Measurements from ENCODE around the gene DMD.

DMD gene

GRCh38 chrX:33001107-33001506 is 210.2 kb downstream of the DMD start:
- DNase-seq (ENCODE audit: low read depth): peak; percentile 15
- no peak for TF ChIP-seq CTCF (IDR thresholded peaks at IDR 0.05; ENCODE audit: insufficient read depth, low read depth, low read length, missing control alignments)

DNA sequence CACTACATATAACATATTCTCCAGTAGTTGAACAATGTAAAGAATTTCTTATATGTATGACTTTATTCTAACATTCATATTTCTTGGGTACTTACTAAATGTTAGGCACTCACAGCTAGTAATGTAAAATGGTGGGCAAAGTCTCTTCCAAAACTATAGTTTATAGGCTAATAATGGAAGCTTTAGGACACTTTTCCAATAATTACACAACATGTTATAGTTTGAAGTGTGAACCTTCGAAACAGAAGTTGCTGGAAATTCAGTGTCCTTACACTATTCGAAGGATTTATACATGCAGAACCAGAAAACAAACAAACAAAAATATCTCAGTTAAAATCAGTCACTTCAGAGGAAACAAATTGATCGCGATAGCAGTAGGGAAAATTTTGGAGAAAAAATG is 212.6 kb downstream of the DMD start:
- no peak for TF ChIP-seq CTCF (IDR thresholded peaks at IDR 0.05; ENCODE audit: insufficient read depth, low read depth, low read length, missing control alignments)
- H3K4me3 ChIP-seq (ENCODE audit: low read length): no peak overlapping the region
- no peak for DNase-seq (ENCODE audit: low read depth)

More at GRCh38 chrX:33001107-33001506, 210.2 kb downstream of the DMD start:
- H3K4me3 ChIP-seq (ENCODE audit: low read length): no peak overlapping the region

DNA sequence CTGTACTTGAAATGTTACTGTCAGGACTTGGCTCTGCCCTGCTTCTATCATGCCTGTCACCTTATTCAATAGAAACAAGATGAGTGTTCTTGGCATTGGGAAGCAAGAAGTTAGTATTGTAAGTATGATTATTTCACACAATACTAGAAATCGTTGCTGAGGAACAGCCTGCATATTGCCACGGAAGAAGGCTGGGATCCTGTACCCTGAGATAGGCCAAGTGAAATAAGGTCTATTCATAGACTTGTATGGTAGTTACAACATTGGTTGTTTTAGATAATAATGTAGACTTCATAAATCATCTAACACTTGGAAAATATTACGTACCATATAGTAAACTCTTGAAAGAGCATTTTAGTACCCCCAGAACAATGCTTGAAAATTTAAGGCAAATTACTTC is 215.9 kb downstream of the DMD start:
- DNase-seq (ENCODE audit: low read depth): no peak
- H3K4me3 ChIP-seq (ENCODE audit: low read length): no peak overlapping the region
- TF ChIP-seq CTCF (IDR thresholded peaks at IDR 0.05; ENCODE audit: insufficient read depth, low read depth, low read length, missing control alignments): no peak

DNA sequence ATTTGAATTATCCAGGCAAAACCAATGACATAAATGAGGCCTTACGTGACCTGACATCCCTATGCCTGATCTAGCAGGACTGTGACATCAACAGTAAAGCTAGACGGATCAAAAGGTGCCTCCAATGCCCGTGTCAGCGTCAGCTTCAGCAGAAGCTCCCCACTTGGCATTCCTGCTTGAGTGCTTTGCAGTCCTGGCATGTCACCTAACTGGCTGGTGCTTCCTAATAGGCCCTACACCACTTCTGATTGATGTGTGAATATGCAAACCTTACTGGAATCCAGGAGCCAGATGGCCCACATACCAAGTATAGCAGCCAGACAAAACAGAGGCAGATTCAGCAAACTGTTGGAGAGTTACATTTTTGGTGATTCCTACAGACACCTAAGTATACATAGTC is 224.2 kb downstream of the DMD start:
- TF ChIP-seq CTCF (IDR thresholded peaks at IDR 0.05; ENCODE audit: insufficient read depth, low read depth, low read length, missing control alignments): no peak
- peak; percentile 5 for DNase-seq (ENCODE audit: low read depth)
- no peak overlapping the region for H3K4me3 ChIP-seq (ENCODE audit: low read length)

DNA sequence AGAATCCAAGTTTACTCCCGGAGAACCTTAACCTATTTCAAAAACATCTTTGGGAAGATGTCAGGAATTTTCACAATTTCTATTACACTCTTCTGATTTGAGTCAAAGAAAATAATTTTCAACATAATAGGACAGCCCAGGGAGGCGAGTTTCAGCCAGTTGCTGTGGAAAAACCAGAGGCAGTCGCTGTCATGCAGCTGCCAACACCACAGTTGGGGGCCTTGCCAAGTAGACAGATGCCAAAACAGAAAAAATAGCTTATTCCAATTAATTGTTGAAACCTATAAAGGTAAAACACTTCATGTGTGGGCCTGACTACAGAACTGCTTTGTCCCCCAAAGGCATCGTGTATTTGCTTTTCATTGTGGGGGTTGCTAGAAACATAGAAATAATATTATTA is 225.8 kb downstream of the DMD start:
- H3K4me3 ChIP-seq (ENCODE audit: low read length): no peak overlapping the region
- no peak for DNase-seq (ENCODE audit: low read depth)
- TF ChIP-seq CTCF (IDR thresholded peaks at IDR 0.05; ENCODE audit: insufficient read depth, low read depth, low read length, missing control alignments): no peak

- H3K4me3 ChIP-seq (ENCODE audit: low read length): no peak overlapping the region
- no peak for DNase-seq (ENCODE audit: low read depth)
- TF ChIP-seq CTCF (IDR thresholded peaks at IDR 0.05; ENCODE audit: insufficient read depth, low read depth, low read length, missing control alignments): no peak
These were observed 244.5 kb downstream of the DMD start for GRCh38 chrX:32966821-32967355.

DNA sequence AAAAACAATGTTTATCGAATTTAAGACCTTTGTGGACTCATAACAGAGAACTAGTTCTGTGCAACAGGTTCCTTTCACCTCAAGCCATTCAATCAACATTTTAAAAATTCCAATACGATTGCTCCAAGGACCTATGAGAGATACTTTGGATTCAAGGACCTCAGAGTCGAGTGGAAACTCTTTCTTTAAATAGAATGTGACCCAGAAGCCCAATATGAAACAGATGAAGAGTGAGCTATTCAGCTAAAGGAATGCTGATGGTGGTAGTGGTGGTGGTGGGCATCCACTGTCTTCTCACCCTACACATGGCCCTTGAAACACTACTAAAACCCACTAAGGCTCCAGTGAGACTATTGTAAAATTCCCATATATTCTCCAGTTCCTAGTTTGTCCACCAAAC is 257.2 kb downstream of the DMD start:
- DNase-seq (ENCODE audit: low read depth): no peak
- H3K4me3 ChIP-seq (ENCODE audit: low read length): no peak overlapping the region
- no peak for TF ChIP-seq CTCF (IDR thresholded peaks at IDR 0.05; ENCODE audit: insufficient read depth, low read depth, low read length, missing control alignments)
